MM.1S (cell line): Measurements from ENCODE around the gene SLC4A8.

Experiments
- EZH2phosphoT487 ChIP-seq: fragments of 300-600 bp; sonication (generic); IDR thresholded peaks from 2 replicates; pipeline ENCODE4 v1.6.1; 2018; ENCODE audit warnings: antibody characterized with exemption, low read length
- TF ChIP-seq, protein P1 (sequence below): fragments of 300-600 bp; sonication (generic); IDR thresholded peaks from 2 replicates; pipeline ENCODE4 v1.5.1; 2016; ENCODE audit warnings: antibody characterized with exemption, low read length, mixed read lengths

DNA sequence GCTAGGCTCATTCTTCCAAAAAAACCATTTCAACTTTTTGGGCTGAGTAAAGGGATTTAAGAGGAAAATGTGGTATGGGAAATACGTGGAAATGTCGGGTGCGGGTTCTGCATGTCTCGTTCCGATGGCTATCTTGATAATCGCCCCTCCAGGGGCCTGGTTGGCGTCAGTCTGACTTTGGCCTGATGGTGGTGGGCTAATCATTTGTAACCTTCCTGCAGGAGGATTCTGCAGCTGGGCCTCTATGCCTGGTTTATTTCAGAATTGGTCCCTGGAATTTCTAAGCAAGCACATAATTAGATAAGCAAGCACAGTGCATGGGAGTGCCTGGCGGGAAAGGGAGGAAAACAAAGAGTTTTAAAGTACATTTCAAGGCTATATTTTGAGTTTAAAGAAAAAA is 14.8 kb upstream of the SLC4A8 start:
- TF ChIP-seq, protein P1, sequence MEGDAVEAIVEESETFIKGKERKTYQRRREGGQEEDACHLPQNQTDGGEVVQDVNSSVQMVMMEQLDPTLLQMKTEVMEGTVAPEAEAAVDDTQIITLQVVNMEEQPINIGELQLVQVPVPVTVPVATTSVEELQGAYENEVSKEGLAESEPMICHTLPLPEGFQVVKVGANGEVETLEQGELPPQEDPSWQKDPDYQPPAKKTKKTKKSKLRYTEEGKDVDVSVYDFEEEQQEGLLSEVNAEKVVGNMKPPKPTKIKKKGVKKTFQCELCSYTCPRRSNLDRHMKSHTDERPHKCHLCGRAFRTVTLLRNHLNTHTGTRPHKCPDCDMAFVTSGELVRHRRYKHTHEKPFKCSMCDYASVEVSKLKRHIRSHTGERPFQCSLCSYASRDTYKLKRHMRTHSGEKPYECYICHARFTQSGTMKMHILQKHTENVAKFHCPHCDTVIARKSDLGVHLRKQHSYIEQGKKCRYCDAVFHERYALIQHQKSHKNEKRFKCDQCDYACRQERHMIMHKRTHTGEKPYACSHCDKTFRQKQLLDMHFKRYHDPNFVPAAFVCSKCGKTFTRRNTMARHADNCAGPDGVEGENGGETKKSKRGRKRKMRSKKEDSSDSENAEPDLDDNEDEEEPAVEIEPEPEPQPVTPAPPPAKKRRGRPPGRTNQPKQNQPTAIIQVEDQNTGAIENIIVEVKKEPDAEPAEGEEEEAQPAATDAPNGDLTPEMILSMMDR = no peak
- no peak for TF ChIP-seq EZH2phosphoT487
